ENCODE results near the gene DRG1. TPM values are rescaled to one million over a fixed set of nuclear protein-coding genes. Genes with fewer than 3 reads are reported as not detected.

The DRG1 gene
- total and polyA plus RNA-seq, 10 of the 15 experiments (the other 5 are each of a cell fraction or from before 2014, with no cell fraction given): 59.7 to 147 (median 85.8) TPM

GRCh38 chr22:31477329-31477728 lies 77.9 kb downstream of the DRG1 start:
- ATAC-seq (peak; percentile 98), FAIRE-seq (peak; percentile 90), DNase-seq (ENCODE audit: low read depth, low spot score) (peak; percentile 56)
- POLR2A ChIA-PET: interaction anchor here (0.5 to 1.5 kb wide), 5 partner anchors 11 to 1227 kb away, joined by 3 to 9 read pairs (median 4); no protein-coding TSS in a partner anchor
- in situ Hi-C loops (cut with MboI) (no loop called here), intact Hi-C loops (cut with micrococcal nuclease; ENCODE audit: unreplicated experiment) (no loop called here)
- SMC1A ChIA-PET (ENCODE audit: uncharacterized antibody, unreplicated experiment): interaction anchor here (1.0 to 2.2 kb wide), 10 partner anchors 10 to 62 kb away, joined by 3 to 12 read pairs (median 3); partner anchors contain the start of gene SFI1
- Histone ChIP-seq H4K20me1 (ENCODE audit: control insufficient read depth, insufficient read depth) (no peaks in the 10 kb centered on the region), H3K27me3 (replicated peaks in 1 of 2; ENCODE audit: control insufficient read depth in 2 of 2, insufficient read depth in 2 of 2, low read length in 1 of 2) (no peaks in the 10 kb centered on the region), H3K9me3 (replicated peaks; ENCODE audit: control insufficient read depth, insufficient read depth, low read length) (no peaks in the 10 kb centered on the region), H3K79me2 (ENCODE audit: control insufficient read depth, insufficient read depth, low read length) (peaks cover 60% of the 10 kb centered on the region), H3K27ac (ENCODE audit: control insufficient read depth, insufficient read depth) (peak overlapping the region; percentile 65), H3K4me2 (ENCODE audit: control insufficient read depth, insufficient read depth) (peak overlapping the region; percentile 51; the same call in 1 of the 2 replicates), H3K36me3 (ENCODE audit: control insufficient read depth in 2 of 2, insufficient read depth in 2 of 2, low read length in 1 of 2) (peaks cover 6 to 29% of the 10 kb centered on the region in 2 experiments), H2AFZ (ENCODE audit: control insufficient read depth, low read depth, low read length) (no peak overlapping the region), H3K4me3 (no peak overlapping the region), H3K4me1 (ENCODE audit: control insufficient read depth, insufficient read depth, low read length) (peaks cover 19% of the 10 kb centered on the region), H3K9ac (ENCODE audit: control insufficient read depth, insufficient read depth, low read length) (no peak overlapping the region; the same call in 1 of the 2 replicates)
- 53% methylated on average over 4 of the region's 4 CpGs for WGBS (ENCODE audit: insufficient coverage, insufficient replicate concordance, low lambda C conversion rate, missing lambda C conversion rate)
- no TSS peak for BruUV-seq (replicated peaks)
- RAD21 ChIA-PET (ENCODE audit: unreplicated experiment): interaction anchor here (0.7 to 1.4 kb wide), 8 partner anchors 11 to 177 kb away, joined by 3 to 6 read pairs (median 3); no protein-coding TSS in a partner anchor
- CTCF ChIA-PET: interaction anchor here (1.2 to 1.5 kb wide), 4 partner anchors 11 to 392 kb away, joined by 3 to 4 read pairs (median 3); no protein-coding TSS in a partner anchor
- TF ChIP-seq RUNX3 (IDR thresholded peaks at IDR 0.05; ENCODE audit: low read length) (peak; percentile 30; the same call in 1 of the 2 replicates), SUZ12 (IDR thresholded peaks at IDR 0.05; ENCODE audit: unreplicated experiment) (no peak), FOXK2 (IDR thresholded peaks at IDR 0.05) (peak; percentile 17; the same call in 1 of the 2 replicates), DPF2 (IDR thresholded peaks at IDR 0.05) (peak; percentile 39; the same call in 1 of the 2 replicates), PAX8 (IDR thresholded peaks at IDR 0.05) (no peak), RELB (IDR thresholded peaks at IDR 0.05; ENCODE audit: low read depth) (peak; percentile 21; the same call in 1 of the 2 replicates), CREB1 (IDR thresholded peaks at IDR 0.05; ENCODE audit: low read depth) (0 out of 2 replicates have a peak, but pooled peaks have one; percentile 31), SPI1 (IDR thresholded peaks at IDR 0.05; ENCODE audit: borderline replicate concordance, insufficient read depth, low read depth, low read length) (peak; percentile 94), EP300 (IDR thresholded peaks at IDR 0.05; ENCODE audit: borderline replicate concordance in 1 of 2, control insufficient read depth in 1 of 2, low read depth in 2 of 2, low read length in 2 of 2) (peak in 1 of 2 experiments; percentile 33; a peak in 1 of 4 replicates), RELA (IDR thresholded peaks at IDR 0.05; ENCODE audit: borderline replicate concordance, partially characterized antibody) (no peak), NBN (IDR thresholded peaks at IDR 0.05) (0 out of 2 replicates have a peak, but pooled peaks have one; percentile 29), MTA2 (IDR thresholded peaks at IDR 0.05; ENCODE audit: low read depth) (peak; percentile 70), PBX3 (IDR thresholded peaks at IDR 0.05; ENCODE audit: insufficient replicate concordance, low read depth, low read length) (no peak), KAT2A (conservative IDR thresholded peaks at IDR 0.05; ENCODE audit: control insufficient read depth, low read depth, low read length) (no peak), TCF7 (IDR thresholded peaks at IDR 0.05; ENCODE audit: borderline replicate concordance) (no peak), ZNF384 (IDR thresholded peaks at IDR 0.05; ENCODE audit: borderline replicate concordance, low read depth, low read length) (peak; percentile 57; the same call in 1 of the 2 replicates), ZNF687 (IDR thresholded peaks at IDR 0.05) (peak; percentile 64), KLF5 (IDR thresholded peaks at IDR 0.05; ENCODE audit: partially characterized antibody) (no peak)
